HUES48 (cell line): Measurements from ENCODE around the gene AOX1.
"Not testable (repeated sequence)": the region's sequence is repeated elsewhere in the genome, so short reads cannot be mapped to it uniquely, and the experiment has no call there.

Source experiments
- H3K27ac ChIP-seq: one replicate; pipeline ENCODE4 v1.7.0; 2013; ENCODE audit warnings: low read depth, low read length, inconsistent platforms
- H3K27me3 ChIP-seq: 2 replicates; pipeline ENCODE4 v1.6.1; 2013; ENCODE audit warnings: mild to moderate bottlenecking, low read length; ENCODE audit not compliant: control insufficient read depth, insufficient read depth
- H3K36me3 ChIP-seq: 2 replicates; pipeline ENCODE4 v1.6.1; 2013; ENCODE audit warnings: low read length; ENCODE audit not compliant: control insufficient read depth, insufficient read depth
- H3K4me1 ChIP-seq: 2 replicates; pipeline ENCODE4 v1.6.1; 2013; ENCODE audit warnings: mild to moderate bottlenecking, low read length; ENCODE audit not compliant: control insufficient read depth, insufficient read depth
- H3K4me3 ChIP-seq: 2 replicates; pipeline ENCODE4 v1.5.1; 2013; ENCODE audit warnings: mild to moderate bottlenecking, low read depth, low read length
- H3K9ac ChIP-seq: 2 replicates; pipeline ENCODE4 v1.6.1; 2013; ENCODE audit warnings: mild to moderate bottlenecking, low read depth, low read length, moderate library complexity
- H3K9me3 ChIP-seq: 2 replicates; pipeline ENCODE4 v1.6.1; 2013; ENCODE audit warnings: low read length; ENCODE audit not compliant: control insufficient read depth, insufficient read depth

Gene AOX1

GRCh38 chr2:200585730-200586643 lies at the start of gene AOX1:
Gene AOX1 (plus strand): TSS chr2:200586014. CDS start chr2:200586109, 95 bp downstream.
- Histone ChIP-seq H3K4me3 (peak within 1 kb of the TSS; percentile 69), H3K27me3 (peaks cover 16% of the 10 kb centered on the region), H3K4me1 (0 out of 2 replicates have a peak, but pooled peaks cover 7% of the 10 kb centered on the region), H3K9ac (peak within 1 kb of the TSS; percentile 27), H3K9me3 (no peaks in the 10 kb centered on the region), H3K36me3 (no peaks in the 10 kb centered on the region), H3K27ac (peak within 1 kb of the TSS; percentile 56)

GRCh38 chr2:200538139-200538538 lies 47.7 kb upstream of the AOX1 start:
- Histone ChIP-seq H3K27ac (no peak overlapping the region), H3K4me3 (no peak overlapping the region), H3K36me3 (peaks cover 75% of the 10 kb centered on the region), H3K9ac (no peak overlapping the region), H3K4me1 (no peaks in the 10 kb centered on the region), H3K27me3 (no peaks in the 10 kb centered on the region), H3K9me3 (no peaks in the 10 kb centered on the region)

GRCh38 chr2:200540793-200541192 lies 45.0 kb upstream of the AOX1 start:
- no peaks in the 10 kb centered on the region for H3K9me3 ChIP-seq
- no peak overlapping the region for H3K4me3 ChIP-seq
- H3K4me1 ChIP-seq = no peaks in the 10 kb centered on the region
- no peak overlapping the region for H3K27ac ChIP-seq
- no peaks in the 10 kb centered on the region for H3K27me3 ChIP-seq
- H3K9ac ChIP-seq = no peak overlapping the region
- H3K36me3 ChIP-seq = peaks cover 70% of the 10 kb centered on the region

- not testable (repeated sequence) for H3K27me3 ChIP-seq, H3K9ac ChIP-seq, H3K27ac ChIP-seq, H3K4me1 ChIP-seq, H3K4me3 ChIP-seq, H3K9me3 ChIP-seq
- peaks cover 10% of the 10 kb centered on the region for H3K36me3 ChIP-seq
Observed at GRCh38 chr2:200566596-200566995, 19.2 kb upstream of the AOX1 start.

- H3K27me3 ChIP-seq = no peaks in the 10 kb centered on the region
- H3K9me3 ChIP-seq = no peaks in the 10 kb centered on the region; the same call in 1 of the 2 replicates
- H3K4me3 ChIP-seq = no peak overlapping the region
- H3K4me1 ChIP-seq = no peaks in the 10 kb centered on the region
- H3K27ac ChIP-seq = no peak overlapping the region
- peaks cover 12% of the 10 kb centered on the region for H3K36me3 ChIP-seq
- H3K9ac ChIP-seq = no peak overlapping the region
Observed at GRCh38 chr2:200567932-200568331, 17.9 kb upstream of the AOX1 start.

GRCh38 chr2:200575957-200576356 lies 9.9 kb upstream of the AOX1 start:
- H3K9me3 ChIP-seq = no peaks in the 10 kb centered on the region
- no peaks in the 10 kb centered on the region for H3K27me3 ChIP-seq
- H3K4me1 ChIP-seq = no peaks in the 10 kb centered on the region
- H3K9ac ChIP-seq = no peak overlapping the region
- H3K36me3 ChIP-seq = peaks cover 10% of the 10 kb centered on the region
- H3K27ac ChIP-seq = no peak overlapping the region
- H3K4me3 ChIP-seq = no peak overlapping the region

GRCh38 chr2:200577027-200577426 lies 8.8 kb upstream of the AOX1 start:
- peaks cover 3% of the 10 kb centered on the region; the same call in 1 of the 2 replicates for H3K36me3 ChIP-seq
- no peak overlapping the region for H3K27ac ChIP-seq
- H3K9ac ChIP-seq = no peak overlapping the region
- H3K4me1 ChIP-seq = no peaks in the 10 kb centered on the region
- no peaks in the 10 kb centered on the region for H3K9me3 ChIP-seq
- no peak overlapping the region for H3K4me3 ChIP-seq
- no peaks in the 10 kb centered on the region for H3K27me3 ChIP-seq

- Histone ChIP-seq H3K9me3 (no peaks in the 10 kb centered on the region), H3K4me3 (no peak overlapping the region), H3K36me3 (no peaks in the 10 kb centered on the region; the same call in 1 of the 2 replicates), H3K27ac (no peak overlapping the region), H3K4me1 (no peaks in the 10 kb centered on the region), H3K27me3 (no peaks in the 10 kb centered on the region), H3K9ac (no peak overlapping the region)
Observed at GRCh38 chr2:200578778-200579177, 7.0 kb upstream of the AOX1 start.

GRCh38 chr2:200584639-200585038 lies 1.2 kb upstream of the AOX1 start:
- H3K9ac ChIP-seq = no peak overlapping the region
- peaks cover 16% of the 10 kb centered on the region for H3K27me3 ChIP-seq
- 0 out of 2 replicates have a peak, but pooled peaks cover 7% of the 10 kb centered on the region for H3K4me1 ChIP-seq
- no peak overlapping the region for H3K27ac ChIP-seq
- H3K36me3 ChIP-seq = no peaks in the 10 kb centered on the region
- no peak overlapping the region for H3K4me3 ChIP-seq
- no peaks in the 10 kb centered on the region for H3K9me3 ChIP-seq

GRCh38 chr2:200585340-200585729 lies 479 bp upstream of the AOX1 start:
- no peaks in the 10 kb centered on the region for H3K9me3 ChIP-seq
- H3K4me3 ChIP-seq = peak overlapping the region; percentile 69
- no peaks in the 10 kb centered on the region for H3K36me3 ChIP-seq
- peaks cover 16% of the 10 kb centered on the region for H3K27me3 ChIP-seq
- peak overlapping the region; percentile 56 for H3K27ac ChIP-seq
- 0 out of 2 replicates have a peak, but pooled peaks cover 7% of the 10 kb centered on the region for H3K4me1 ChIP-seq
- peak overlapping the region; percentile 27 for H3K9ac ChIP-seq

- Histone ChIP-seq H3K9ac (peak overlapping the region; percentile 27; the same call in 1 of the 2 replicates), H3K36me3 (no peaks in the 10 kb centered on the region), H3K4me1 (0 out of 2 replicates have a peak, but pooled peaks cover 7% of the 10 kb centered on the region), H3K27ac (no peak overlapping the region), H3K9me3 (no peaks in the 10 kb centered on the region), H3K4me3 (peak overlapping the region; percentile 69), H3K27me3 (peaks cover 16% of the 10 kb centered on the region)
Observed at GRCh38 chr2:200586644-200586975, 796 bp downstream of the AOX1 start.
